ENCODE measurements around the gene HPCAL4.
A peak's percentile ranks its signal among the peaks of the same experiment; 100 is the strongest.

The HPCAL4 gene

GRCh38 chr1:39659538-39659937 is 31.7 kb downstream of the HPCAL4 start:
- H3K36me3 ChIP-seq (ENCODE audit: low read depth): no peaks in the 10 kb centered on the region
- H3K27me3 ChIP-seq (ENCODE audit: insufficient read depth, poor library complexity, severe bottlenecking): no peaks in the 10 kb centered on the region
- no peak overlapping the region for H3K4me3 ChIP-seq (ENCODE audit: severe bottlenecking)
- no peak overlapping the region for H3K27ac ChIP-seq (ENCODE audit: poor library complexity, severe bottlenecking)
- H3K9me3 ChIP-seq (ENCODE audit: severe bottlenecking): no peaks in the 10 kb centered on the region
- no peak for ATAC-seq (ENCODE audit: low read depth)
- no peaks in the 10 kb centered on the region for H3K4me1 ChIP-seq (ENCODE audit: insufficient read depth, poor library complexity, severe bottlenecking)
- DNase-seq (ENCODE audit: low spot score): no peak
- TF ChIP-seq CTCF (IDR thresholded peaks at IDR 0.05; ENCODE audit: poor library complexity, severe bottlenecking): no peak

- H3K4me3 ChIP-seq (ENCODE audit: severe bottlenecking): no peak overlapping the region
- H3K27me3 ChIP-seq (ENCODE audit: insufficient read depth, poor library complexity, severe bottlenecking): no peaks in the 10 kb centered on the region
- TF ChIP-seq CTCF (IDR thresholded peaks at IDR 0.05; ENCODE audit: poor library complexity, severe bottlenecking): no peak
- no peaks in the 10 kb centered on the region for H3K36me3 ChIP-seq (ENCODE audit: low read depth)
- H3K4me1 ChIP-seq (ENCODE audit: insufficient read depth, poor library complexity, severe bottlenecking): no peaks in the 10 kb centered on the region
- DNase-seq (ENCODE audit: low spot score) (no peak), ATAC-seq (ENCODE audit: low read depth) (no peak)
- H3K9me3 ChIP-seq (ENCODE audit: severe bottlenecking): no peaks in the 10 kb centered on the region
- H3K27ac ChIP-seq (ENCODE audit: poor library complexity, severe bottlenecking): no peak overlapping the region
These were observed 32.1 kb downstream of the HPCAL4 start for GRCh38 chr1:39659110-39659509.

- no peaks in the 10 kb centered on the region for H3K36me3 ChIP-seq (ENCODE audit: low read depth)
- no peak overlapping the region for H3K27ac ChIP-seq (ENCODE audit: poor library complexity, severe bottlenecking)
- H3K27me3 ChIP-seq (ENCODE audit: insufficient read depth, poor library complexity, severe bottlenecking): no peaks in the 10 kb centered on the region
- no peaks in the 10 kb centered on the region for H3K9me3 ChIP-seq (ENCODE audit: severe bottlenecking)
- ATAC-seq (ENCODE audit: low read depth) (no peak), DNase-seq (ENCODE audit: low spot score) (no peak)
- peak; percentile 66 for TF ChIP-seq CTCF (IDR thresholded peaks at IDR 0.05; ENCODE audit: poor library complexity, severe bottlenecking)
- no peak overlapping the region for H3K4me3 ChIP-seq (ENCODE audit: severe bottlenecking)
- peaks cover 2% of the 10 kb centered on the region for H3K4me1 ChIP-seq (ENCODE audit: insufficient read depth, poor library complexity, severe bottlenecking)
These were observed 33.2 kb downstream of the HPCAL4 start for GRCh38 chr1:39657923-39658485.

GRCh38 chr1:39657402-39657801 is 33.8 kb downstream of the HPCAL4 start:
- no peaks in the 10 kb centered on the region for H3K36me3 ChIP-seq (ENCODE audit: low read depth)
- TF ChIP-seq CTCF (IDR thresholded peaks at IDR 0.05; ENCODE audit: poor library complexity, severe bottlenecking): no peak
- DNase-seq (ENCODE audit: low spot score): no peak
- H3K27me3 ChIP-seq (ENCODE audit: insufficient read depth, poor library complexity, severe bottlenecking): no peaks in the 10 kb centered on the region
- H3K4me3 ChIP-seq (ENCODE audit: severe bottlenecking): no peak overlapping the region
- peaks cover 2% of the 10 kb centered on the region for H3K4me1 ChIP-seq (ENCODE audit: insufficient read depth, poor library complexity, severe bottlenecking)
- H3K27ac ChIP-seq (ENCODE audit: poor library complexity, severe bottlenecking): no peak overlapping the region
- no peaks in the 10 kb centered on the region for H3K9me3 ChIP-seq (ENCODE audit: severe bottlenecking)
- ATAC-seq (ENCODE audit: low read depth): no peak

GRCh38 chr1:39656391-39656790 is 34.8 kb downstream of the HPCAL4 start:
- Histone ChIP-seq H3K27me3 (ENCODE audit: insufficient read depth, poor library complexity, severe bottlenecking) (no peaks in the 10 kb centered on the region), H3K4me3 (ENCODE audit: severe bottlenecking) (no peak overlapping the region), H3K4me1 (ENCODE audit: insufficient read depth, poor library complexity, severe bottlenecking) (peaks cover 2% of the 10 kb centered on the region), H3K27ac (ENCODE audit: poor library complexity, severe bottlenecking) (no peak overlapping the region), H3K36me3 (ENCODE audit: low read depth) (no peaks in the 10 kb centered on the region), H3K9me3 (ENCODE audit: severe bottlenecking) (no peaks in the 10 kb centered on the region)
- ATAC-seq (ENCODE audit: low read depth) (no peak), DNase-seq (ENCODE audit: low spot score) (no peak)
- no peak for TF ChIP-seq CTCF (IDR thresholded peaks at IDR 0.05; ENCODE audit: poor library complexity, severe bottlenecking)

Measured in RWPE2 (cell line).